H1 (cell line): Measurements from ENCODE around the gene TP73. TPM values are rescaled to one million over a fixed set of nuclear protein-coding genes. Genes with fewer than 3 reads are reported as not detected.

Source experiments
- CTBP2 ChIP-seq: IDR thresholded peaks from 2 replicates; pipeline ENCODE4 v1.7.0; 2011; ENCODE audit warnings: borderline replicate concordance, mild to moderate bottlenecking, moderate library complexity, mixed read lengths, low read length; ENCODE audit not compliant: insufficient read depth, insufficient read length
- EGR1 ChIP-seq: IDR thresholded peaks from 2 replicates; pipeline ENCODE4 v1.6.1; 2011; ENCODE audit warnings: low read depth, low read length, borderline replicate concordance
- MAX ChIP-seq: IDR thresholded peaks from 2 replicates; pipeline ENCODE4 v1.6.1; 2012; ENCODE audit warnings: inconsistent platforms
- NRF1 ChIP-seq: IDR thresholded peaks from 2 replicates; pipeline ENCODE4 v1.6.1; 2011; ENCODE audit warnings: mild to moderate bottlenecking, low read depth, low read length, improper control_type of control experiment
- RNF2 ChIP-seq: fragments of 200-900, 300-1000 bp; sonication (generic); IDR thresholded peaks from 2 replicates; pipeline ENCODE4 v1.7.1; 2016; ENCODE audit warnings: borderline replicate concordance, low read depth, mild to moderate bottlenecking, antibody characterized with exemption, low read length; ENCODE audit not compliant: poor library complexity, severe bottlenecking; ENCODE audit errors: missing control alignments
- polyA plus RNA-seq, 7 experiments: library from polyadenylated mRNA; depleted of rRNA in 3 of 7; stranded (reverse) in 5 of 7; unstranded in 2 of 7; fragments of >200 nt in 5 of 7; fragments of 200-250 nt in 2 of 7; gene quantifications; 1 replicate in 5 of 7; 2 replicates in 1 of 7; 4 replicates in 1 of 7; pipeline versions ENCODE4 v1.2.1 to v1.2.3, GENCODE V29; 2011 to 2013; ENCODE audit warnings: missing spikeins in 2 of 7, mixed read lengths in 2 of 7
- total RNA-seq: library from RNA; stranded (reverse); fragmentation: NEBNext Ultra II Directional; extraction: Animal tissue kit (Norgen Biotek cat#: 25700); gene quantifications from 2 replicates; pipeline ENCODE4 v1.2.1, GENCODE V29; 2021

Gene TP73
- total and polyA plus RNA-seq, 2 of the 8 experiments (the other 6 are each of a cell fraction or from before 2014, with no cell fraction given): 2.6 to 3.1 TPM

DNA sequence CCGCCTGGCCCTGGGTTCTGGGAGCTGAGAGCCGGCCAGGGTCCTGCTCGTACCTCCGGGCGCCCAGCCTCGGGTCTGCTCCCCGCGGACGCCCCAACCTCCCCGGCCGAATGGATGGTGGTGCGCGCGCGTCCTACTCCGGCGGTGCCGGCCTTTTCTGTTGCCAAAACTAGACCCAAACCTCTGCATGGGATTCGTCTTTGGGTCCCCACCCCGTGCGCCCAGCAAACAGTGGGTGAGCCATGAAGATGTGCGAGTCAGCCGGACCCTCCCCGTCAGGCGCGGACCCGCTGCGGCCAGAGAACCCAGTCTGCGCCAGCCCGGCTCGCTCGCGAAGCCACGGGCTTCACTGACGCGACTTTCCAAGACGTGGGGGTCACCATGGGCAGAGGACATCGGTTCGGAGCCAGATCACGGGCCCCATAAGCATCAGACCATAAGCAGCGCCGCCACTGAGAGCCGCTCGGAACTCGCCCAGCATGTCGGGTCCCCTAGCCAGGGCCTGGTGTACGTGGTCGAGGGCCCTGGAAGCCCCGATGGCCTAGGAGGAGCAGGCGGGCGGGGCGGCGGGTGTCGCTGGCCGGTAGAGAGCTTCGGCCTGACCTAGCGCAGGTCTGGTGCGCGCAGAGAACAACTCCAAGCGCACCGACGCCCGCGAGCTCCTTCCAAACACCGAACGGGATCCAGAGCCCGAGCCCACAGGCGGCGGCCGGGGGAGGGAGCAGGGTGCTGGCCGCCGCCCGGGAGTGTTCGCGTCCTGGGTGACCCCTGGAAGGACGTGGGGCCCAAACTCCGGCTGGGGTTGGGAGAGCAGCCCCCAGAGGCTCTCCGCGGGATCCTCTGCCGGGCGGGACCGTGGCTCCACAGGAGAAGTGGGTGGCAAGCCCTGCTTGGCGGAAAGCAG is 1.0 kb upstream of the TP73 start (continued):
- TF ChIP-seq RNF2 (peak; percentile 91), CTBP2 (peak; percentile 51), MAX (no peak), EGR1 (peak; percentile 55; the same call in 1 of the 2 replicates), NRF1 (no peak)
